ENCODE measurements around the gene RCN1. TPM values are rescaled to one million over a fixed set of nuclear protein-coding genes. Genes with fewer than 3 reads are reported as not detected.
"Not testable (repeated sequence)": the region's sequence is repeated elsewhere in the genome, so short reads cannot be mapped to it uniquely, and the experiment has no call there.

RCN1 gene
- 369 TPM for polyA plus RNA-seq (2013, experiment 1 of 2; ENCODE audit: insufficient read length)
- 377 TPM for polyA plus RNA-seq (2013, experiment 2 of 2; ENCODE audit: insufficient read length)

DNA sequence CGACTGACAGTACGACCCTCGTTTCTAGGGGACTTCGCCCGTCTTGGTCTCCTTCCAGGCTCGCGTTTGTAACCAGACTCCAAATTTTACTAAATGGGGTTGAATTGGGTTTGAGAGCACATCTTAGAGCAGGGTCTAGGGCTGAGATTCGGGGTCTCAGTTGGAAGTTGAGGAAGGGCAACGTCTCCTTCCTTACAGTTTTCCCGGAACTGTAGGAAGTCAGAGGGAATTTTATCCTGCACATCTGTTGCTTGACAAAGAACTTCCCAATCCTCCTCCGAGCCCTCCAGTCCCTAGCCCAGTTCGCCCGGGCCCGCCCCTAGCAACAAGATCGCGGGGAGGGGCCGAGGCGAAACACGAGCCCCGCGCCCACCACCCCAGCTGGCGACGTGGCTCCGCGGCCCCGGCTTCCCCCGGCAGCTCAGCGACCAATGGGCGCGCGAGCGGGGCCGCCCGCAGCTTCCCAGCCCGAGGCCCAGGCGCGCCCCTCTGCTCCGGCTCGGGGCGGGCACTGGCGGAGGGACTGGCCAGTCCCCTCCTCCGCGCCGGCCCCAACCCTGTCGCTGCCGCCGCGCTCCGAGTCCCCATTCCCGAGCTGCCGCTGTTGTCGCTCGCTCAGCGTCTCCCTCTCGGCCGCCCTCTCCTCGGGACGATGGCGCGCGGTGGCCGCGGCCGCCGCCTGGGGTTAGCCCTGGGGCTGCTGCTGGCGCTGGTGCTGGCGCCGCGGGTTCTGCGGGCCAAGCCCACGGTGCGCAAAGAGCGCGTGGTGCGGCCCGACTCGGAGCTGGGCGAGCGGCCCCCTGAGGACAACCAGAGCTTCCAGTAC lies at the start of gene RCN1:
RCN1 (plus strand) TSS at position 530 of the 826 bp plus-strand sequence; CDS start at position 653, 123 bp downstream.
- peak; percentile 92 for DNase-seq

DNA sequence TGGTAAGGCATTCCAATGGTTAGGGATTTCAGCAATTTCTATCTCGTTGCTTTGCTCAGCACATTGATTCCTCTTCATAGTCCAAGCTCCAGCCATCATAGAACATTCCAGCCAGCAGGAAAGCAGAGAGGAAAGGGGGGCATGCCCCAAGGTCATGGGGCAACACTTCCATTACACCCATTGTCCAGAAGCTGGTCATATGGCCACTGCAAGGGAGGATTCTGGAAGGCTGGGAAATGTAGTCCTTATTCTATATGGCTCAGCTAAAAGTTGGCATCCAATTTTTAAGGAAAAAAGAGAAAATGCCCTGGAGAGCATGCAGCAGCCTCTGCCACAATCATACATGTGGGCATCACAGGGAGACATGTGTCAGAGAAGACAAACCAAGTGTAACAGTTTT lies 47.1 kb upstream of the RCN1 start:
- DNase-seq = no peak

DNA sequence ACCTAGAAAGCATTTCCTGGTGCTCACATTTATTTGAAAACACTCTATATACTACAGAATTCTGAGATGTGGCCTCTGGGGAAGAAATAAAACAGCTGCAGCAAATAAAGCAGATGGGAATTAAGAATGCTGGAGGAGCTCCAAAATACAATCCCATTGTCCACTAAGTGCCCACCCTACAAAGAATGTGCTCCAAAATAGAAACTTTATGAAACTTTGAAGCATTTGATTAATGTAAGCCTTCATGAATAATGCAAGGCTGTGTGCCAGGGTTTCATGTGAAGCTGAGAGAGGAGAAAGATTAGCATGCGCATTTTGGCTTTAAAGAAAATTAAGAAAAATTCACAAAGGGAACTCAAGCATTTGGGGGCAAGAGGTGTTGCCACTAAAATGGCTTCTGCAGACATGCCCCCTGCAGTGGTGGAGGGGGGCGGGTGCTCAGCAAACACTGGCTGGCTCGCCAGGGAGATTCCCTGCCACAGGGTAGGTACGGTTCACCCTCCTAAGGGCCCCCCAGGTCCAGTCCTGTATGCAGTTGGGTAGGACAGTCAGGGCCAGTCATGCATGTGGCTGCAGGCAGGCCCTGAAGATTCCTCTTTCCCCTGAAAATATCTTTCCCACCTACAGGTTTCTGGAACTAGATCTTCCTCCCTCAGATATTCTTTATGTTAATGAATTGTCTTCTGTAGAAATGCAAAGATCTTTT lies 46.6 kb upstream of the RCN1 start:
- DNase-seq = no peak

DNA sequence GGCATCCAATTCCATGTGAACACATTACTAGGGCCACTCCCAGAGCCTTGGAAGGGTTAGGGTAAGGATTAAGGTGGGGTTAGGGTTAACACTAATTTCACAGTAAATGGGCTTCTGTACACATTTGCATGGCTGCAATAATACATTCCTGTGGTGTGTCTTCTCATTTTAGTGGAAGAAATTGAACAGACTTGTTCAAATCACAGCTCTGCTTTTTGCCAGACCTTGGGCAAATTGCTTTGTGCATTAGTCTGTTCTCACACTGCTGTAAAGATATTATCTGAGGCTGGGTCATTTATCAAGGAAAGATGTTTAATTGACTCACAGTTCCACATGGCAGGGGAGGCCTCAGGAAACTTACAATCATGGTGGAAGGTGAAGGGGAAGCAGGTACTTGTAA lies 45.4 kb upstream of the RCN1 start:
- DNase-seq = no peak

DNA sequence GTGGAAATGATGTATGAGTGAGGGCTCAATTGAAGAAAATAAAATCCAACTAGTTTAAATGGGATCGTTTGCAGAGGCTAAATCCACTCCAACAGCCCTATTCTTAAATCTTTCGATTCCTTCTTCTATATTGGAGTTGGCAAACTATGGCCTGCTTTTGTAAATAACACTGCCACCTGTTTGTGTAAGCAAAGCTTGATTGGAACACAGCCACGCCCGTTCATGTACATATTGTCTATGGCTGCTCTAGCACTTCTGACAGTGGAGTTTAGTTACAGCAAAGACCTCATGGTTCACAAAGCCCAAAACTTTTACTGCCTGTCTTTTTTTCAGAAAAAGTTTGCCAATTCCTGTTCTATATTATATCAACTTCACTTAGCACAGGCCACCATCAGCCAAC lies 40.6 kb upstream of the RCN1 start:
- DNase-seq = no peak

GRCh38 chr11:32052215-32052614 lies 38.7 kb upstream of the RCN1 start:
- peak; percentile 64 for DNase-seq

DNA sequence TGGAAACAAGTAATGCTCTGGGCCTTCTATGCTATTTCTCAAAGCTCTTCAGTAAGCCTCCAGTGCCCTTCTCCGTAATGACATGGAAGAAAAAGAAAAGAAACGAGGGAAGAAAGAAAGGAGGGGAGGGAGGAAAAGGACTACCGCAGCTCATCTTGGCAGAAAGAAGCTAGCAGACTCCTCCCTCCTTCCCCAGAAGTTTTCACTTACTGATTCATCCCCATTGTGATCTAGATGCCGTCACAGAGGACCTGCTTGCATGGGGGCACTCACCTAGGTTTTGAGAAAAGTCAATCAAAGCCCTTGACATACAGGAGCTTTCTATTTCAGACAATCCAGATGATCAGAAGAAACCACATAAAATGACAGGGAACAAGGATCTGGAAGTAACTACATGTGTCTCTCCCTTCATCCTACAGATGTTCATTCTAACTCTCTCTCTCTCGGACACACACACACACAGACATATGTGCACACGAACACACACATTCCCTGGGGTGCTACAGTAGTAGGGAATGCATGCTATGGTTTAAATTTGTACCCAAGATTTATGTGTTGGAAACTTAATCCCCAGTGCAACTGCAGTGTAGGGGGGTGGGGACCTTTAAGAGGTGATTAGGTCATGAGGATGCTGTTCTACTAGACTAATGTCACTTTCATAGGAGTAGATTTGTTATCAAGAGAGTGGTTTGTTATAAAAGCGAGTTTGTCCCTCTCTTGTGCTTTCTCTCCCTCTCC lies 37.6 kb upstream of the RCN1 start:
- peak; percentile 40 for DNase-seq

- DNase-seq = no peak
Measured at GRCh38 chr11:32055861-32056260, 35.0 kb upstream of the RCN1 start.

- DNase-seq = peak; percentile 83
Measured at GRCh38 chr11:32056438-32056837, 34.4 kb upstream of the RCN1 start.

DNA sequence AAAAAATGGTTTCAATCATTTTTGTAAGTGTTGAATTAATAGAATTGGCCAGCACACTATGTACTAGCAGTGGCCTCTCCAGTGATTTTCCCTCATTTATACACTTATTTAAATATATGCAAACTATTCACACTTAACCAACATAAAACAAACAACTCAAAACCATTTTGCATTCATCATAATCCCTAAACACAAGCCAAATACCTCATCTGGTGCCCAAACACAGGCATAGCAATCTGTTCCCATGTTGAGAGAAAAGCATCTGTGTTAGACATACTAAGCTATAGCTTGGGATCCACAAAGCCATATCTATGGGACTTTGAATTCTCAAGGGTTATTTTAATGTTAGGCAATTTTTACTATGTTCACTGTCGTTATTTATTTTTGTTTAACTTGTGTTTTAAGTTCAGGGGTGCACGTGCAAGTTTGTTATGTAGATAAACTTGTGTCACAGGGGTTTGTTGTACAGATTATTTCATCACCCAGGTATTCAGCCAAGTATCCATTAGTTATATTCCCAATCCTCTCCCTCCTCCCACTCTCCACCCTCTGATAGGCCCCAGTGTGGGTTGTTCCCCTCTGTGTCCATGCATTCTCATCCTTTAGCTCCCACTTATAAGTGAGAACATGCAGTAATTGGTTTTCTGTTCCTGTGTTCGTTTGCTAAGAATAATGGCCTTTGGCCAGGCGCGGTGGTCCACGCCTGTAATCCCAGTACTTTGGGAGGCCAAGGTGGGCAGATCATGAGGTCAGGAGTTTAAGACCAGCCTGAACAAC lies 31.0 kb upstream of the RCN1 start:
- DNase-seq = no peak

DNA sequence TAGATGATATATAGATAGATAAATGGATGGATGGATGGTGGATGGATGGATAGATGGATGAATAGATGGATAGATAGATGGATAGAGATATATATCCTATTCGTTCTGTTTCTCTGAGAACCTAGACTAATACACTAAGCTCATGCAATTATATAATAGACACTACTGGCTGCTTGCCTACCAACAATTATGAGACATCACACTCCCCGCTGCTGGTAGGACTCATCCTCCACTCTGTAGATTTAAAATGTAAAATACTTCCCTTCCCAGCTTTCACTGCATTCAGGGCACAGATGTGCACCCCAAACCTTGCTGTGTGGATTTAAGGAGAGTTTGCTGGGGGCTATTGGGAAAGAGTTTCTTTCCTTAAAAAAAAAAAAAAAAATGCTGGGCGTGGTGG lies 28.3 kb upstream of the RCN1 start:
- DNase-seq = no peak

DNA sequence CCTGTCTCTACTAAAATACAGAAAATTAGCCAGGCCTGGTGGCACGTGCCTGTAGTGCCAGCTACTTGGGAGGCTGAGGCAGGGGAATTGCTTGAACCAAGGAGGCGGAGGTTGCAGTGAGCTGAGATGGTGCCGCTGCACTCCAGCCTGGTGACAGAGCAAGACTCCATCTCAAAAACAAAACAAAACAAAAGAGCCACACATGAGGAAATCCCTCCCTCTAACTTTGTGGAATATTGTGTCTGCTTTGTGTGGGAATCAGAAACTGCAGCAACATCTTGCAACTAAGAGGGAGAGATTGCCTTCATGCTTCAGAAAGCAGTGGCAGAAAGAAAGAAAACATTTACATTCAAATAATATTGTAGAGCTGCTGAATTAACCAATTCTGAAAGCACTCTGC lies 27.8 kb upstream of the RCN1 start:
- DNase-seq = not testable (repeated sequence)

DNA sequence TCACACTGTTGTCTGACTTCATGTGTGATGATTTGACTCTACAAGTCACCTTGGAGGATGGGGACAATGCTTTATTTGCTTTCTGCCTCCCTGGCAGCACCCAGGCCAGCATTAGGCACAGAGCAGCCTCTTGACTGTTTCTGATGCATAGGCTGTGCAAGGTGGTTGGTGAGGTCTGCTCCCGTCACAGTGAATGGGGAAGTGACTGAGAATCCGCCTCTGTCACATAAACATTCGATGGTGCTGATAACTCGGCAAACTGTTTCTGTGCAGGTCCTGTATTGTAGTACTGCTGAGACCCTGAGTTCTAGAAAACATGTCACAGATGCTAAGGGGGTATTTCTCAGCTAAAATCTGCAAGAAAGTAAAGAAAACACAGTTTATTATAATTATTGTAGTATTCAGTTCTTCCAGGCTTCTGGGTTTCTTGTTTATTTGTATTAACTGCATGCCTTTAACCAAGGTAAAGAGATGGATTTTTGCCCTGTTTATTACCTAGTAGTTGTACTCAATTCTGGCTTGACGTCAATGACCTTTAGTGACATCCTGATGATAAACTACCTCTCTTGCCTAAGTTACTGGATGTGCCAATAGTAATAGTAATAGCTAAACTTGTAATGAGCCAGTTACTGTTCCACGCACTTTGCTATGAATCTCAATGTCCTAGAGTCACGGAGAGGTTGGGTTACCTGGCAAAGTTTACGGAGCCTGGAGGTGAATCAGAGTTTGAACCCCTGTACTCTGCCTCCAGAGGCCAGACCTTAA lies 24.8 kb upstream of the RCN1 start:
- no peak for DNase-seq

DNA sequence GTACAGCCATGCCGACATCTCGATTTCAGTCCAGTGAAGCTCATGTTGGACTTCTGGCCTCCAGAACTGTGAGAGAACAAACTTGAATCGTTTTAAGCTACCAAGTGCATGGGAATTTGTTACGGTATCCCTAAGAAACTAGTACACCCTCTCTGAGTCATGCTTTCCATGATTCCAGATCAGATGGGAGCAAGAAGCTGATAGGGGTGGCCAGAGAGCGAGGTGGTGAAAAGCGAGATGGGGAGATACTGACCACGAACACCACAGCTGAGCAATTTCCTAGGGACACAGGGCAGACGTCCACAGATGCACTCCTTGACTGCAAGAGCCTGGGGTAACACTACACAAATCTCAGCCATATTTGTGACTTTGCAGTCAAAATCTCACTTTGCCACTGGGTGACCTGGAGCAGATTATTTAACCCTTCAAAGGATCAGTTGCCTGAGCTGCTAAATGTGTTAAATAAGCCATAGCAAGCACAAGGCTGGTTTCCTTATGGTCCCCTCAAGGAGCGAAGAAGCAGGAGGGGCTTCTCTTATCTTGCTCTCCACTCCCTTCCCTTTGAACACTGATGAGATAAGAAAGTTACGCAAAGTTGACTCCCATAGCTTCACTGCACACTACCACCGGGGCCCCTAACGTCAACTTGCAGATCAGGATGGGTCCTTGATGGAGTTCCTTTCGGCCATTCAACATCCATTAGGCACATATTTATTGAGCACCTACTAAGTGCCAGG lies 22.6 kb upstream of the RCN1 start:
- peak; percentile 36 for DNase-seq

DNA sequence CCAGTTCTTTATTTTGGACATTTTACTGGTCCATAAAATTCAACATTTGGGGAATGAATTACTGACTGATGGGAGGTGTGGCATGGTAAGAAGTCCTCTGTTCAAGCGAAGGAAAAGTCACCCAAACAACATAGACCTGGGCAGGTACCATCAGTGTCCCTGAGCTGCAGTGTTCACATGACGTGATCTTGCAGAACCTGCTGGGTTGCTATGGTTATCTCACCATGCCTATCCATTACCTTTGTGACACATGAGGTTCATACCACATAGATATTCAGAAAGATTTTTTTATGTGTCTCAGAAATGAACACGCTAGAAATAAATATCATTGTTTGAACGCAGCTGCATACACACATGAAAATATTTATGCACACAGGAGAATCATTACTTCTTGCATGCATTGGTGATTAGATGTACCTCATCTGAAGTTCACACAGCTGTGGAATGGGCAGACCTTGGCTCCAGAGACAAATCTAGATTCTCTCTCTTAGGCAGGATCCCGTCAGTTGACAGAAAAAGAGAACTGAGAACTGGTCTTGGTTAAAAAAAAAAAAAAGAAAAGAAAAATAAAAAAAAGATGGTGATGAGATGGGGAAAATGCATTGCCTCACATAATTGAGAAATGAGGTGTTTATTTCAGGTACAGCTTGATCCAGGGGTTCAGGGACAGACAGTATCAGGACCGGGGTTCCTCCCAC lies 21.4 kb upstream of the RCN1 start:
- no peak for DNase-seq

DNA sequence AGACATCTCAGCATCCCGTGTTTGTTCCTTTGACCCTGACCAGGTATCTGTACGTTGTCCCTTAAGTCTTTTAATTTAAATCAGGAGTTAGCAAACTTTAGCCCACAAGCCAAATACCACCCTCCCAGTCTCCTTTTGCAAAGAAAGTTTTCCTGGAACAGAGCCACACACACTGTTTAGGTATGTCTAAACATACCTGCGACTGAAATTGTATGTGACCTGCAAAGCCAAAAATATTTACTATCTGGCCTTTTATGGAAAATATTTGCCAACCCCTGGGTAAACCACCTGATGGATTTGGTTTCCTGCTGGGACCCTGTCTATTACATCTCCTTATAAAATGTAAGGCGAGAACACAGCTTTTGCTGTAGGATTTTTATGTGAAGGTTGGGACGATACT lies 20.2 kb upstream of the RCN1 start:
- DNase-seq = no peak

GRCh38 chr11:32071811-32072210 lies 19.1 kb upstream of the RCN1 start:
- peak; percentile 64 for DNase-seq

DNA sequence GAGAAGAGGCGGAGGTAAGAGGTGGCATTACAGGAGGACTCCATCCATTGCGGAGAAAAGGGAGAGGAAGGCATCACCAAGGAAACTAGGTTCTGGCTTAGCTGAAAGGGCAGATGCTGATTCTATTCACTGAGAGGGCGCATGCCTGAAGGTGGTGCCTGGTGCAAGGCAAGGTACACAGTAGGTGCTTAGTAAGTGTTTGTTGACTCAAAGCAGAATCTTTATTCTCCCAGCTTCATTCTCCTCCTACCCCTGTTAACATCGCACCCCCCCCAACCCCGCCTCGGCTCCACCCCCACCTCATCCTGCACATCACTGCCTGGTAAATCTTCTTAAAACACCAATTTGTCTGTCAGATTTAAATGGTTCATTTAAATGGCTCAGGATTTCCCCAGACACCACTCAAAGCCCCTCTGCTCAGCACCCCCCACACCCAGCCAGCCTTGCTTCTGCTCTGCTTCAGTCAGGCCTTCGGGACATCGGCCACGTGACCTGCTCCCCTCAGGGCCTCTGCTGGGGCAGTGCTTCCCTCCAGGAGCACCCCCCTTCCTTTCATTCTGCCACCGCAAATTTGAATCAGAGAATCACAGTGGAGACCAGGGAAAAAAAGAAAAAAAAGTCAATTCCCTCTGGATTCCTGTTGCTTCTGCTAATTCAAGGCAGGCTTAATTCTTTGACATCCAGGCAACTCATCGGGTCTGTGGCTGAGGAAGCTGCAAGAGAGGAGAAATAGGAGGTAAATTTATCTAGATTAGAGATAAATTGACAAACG lies 17.8 kb upstream of the RCN1 start:
- peak; percentile 76 for DNase-seq

- no peak for DNase-seq
Measured at GRCh38 chr11:32073644-32074026, 17.2 kb upstream of the RCN1 start.

Measured in fibroblast of skin of scalp (primary cell).